HG02870 (cell line): ENCODE data around the gene TOX2.

ENCODE experiments used
- ATAC-seq: cut with Tn5 transposase; IDR thresholded peaks from one replicate; pipeline ENCODE4 v1.9.1; 2021; ENCODE audit warnings: mild to moderate bottlenecking, moderate library complexity; ENCODE audit not compliant: unreplicated experiment

Gene TOX2

DNA sequence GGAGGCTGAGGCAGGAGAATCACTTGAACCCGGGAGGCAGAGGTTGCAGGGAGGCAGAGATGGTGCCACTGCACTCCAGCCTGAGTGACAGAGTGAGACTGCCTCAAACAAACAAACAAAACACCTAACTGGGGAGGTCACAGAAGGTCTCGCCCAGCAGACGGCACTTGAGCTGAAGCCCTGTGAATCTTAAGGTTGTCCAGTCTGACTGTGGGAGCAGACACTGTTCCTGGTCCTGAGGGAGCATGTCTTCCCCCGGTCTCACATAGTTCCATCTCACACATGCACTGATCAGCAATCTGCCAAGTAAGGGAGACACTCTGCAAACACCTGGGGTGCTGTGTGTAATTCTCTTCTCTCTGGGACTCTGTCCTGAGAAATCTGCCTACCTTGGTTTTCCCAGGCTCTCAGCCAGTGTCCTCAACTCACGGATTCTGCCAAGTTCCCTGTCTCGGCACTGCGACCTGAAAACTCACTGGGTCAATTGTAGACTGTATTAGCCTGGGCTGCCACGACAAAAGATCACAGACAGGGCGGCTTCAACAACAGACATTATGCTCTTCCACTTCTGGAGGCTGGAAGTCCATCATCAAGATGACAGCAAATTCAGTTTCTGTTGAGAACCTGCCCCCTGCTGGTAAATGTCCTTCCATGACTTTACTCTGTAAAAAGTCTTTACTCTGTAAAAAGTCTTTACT, 178.0 kb downstream of the TOX2 start:
- ATAC-seq, result no peak

DNA sequence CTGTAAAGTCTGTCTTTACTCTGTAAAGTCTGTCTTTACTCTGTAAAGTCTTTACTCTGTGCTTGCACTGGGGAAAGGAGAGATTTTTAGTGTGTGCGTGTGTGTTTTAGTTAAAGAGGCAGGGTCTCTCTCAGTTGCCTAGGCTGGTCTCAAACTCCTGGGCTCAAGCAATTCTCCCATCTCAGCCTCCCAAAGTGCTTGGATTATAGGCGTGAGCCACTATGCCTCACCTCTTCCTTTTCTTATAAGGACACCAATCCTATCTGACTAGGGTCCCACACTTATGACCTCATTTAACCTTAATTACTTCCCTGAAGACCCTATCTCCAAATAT, 178.6 kb downstream of the TOX2 start:
- ATAC-seq, result no peak

DNA sequence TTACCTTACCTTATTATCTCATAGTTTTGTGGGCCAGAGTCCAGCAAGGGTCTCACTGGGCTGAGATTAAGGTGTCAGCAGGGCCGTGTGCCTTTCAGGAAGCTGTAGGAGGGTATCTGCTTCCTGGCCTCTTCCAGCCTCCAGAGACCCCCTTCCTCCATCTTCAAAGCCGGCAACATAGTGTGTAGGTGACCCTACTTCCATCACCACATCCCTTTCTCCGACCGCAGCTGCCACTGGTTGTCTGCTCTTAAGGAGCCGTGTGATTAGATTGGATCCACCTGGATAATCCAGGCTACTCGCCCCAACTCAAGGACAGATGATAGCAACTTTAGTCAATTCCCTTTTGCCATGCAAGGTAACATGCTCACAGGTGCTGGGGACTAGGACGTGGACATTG, 181.2 kb downstream of the TOX2 start:
- ATAC-seq, result no peak

DNA sequence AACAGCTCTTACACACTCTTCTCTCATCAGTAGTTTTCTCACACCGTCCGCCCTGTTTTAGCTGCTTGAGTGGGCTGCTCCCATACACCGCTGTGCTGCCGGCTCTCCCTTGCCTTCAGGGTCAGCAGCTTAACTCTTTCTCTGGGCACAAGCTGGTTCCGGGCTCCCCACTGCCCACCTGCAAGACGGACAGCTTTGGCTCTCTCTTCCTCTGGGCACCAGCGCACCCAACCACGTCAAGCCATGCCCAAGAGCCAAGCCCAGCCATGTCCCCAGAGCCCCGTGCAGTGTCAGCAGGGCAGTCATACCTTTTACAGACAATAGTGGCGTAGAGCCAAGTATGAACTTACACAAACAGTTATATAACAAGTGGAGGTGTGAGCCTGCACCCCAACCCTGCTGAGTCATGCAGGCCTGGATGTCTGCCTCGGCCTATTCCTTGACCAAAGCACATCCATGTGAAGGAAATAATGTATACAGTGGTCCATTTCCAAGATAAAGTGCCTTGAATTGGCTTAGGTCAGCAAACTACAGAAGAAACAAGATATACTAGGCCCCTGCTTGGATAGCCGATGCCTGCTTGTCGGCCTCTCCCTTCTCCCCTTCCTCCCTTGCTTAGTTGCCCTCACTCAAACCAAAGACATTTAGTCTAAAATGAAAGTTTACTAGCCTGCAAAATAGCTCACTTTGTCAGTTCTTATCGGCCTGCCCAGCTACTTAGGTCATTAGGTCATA, 183.0 kb downstream of the TOX2 start:
- no peak for ATAC-seq

DNA sequence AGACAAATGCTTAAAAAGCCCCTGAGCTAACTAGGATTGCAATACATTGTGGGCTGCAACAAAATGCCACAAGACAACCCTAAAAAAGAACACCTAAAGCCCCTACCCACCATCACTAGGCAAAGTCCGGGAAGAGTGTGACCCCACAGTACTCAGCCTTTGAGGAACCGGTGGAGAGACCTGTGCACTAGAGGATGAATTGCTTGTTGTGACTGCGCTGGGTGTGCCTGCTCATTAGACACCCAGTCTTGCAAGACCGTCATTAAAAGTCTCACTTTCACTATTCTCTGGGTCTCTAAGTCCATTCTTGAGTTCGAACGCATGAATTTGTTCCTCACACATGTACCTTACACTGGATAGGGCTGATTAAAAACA, 183.6 kb downstream of the TOX2 start:
- no peak for ATAC-seq

DNA sequence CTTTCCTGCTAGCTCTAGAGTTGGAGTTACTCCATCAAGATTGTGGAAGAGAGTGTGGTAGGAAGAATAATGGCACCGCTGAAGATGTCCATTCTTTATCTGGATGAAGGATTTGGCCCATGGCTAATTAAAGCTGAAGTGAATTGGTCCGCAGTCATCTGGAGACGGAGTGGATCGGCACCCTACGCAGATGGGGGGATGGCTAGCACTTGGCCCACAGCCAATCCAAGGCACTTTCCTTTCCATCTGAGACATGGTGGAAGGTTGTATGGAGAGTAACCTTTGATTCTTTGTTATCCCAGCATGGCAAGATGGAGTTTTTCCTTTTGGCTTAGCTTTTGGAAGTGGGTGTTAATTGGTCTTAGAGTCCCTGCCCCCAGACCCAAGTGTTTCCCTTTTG, 184.0 kb downstream of the TOX2 start:
- ATAC-seq, result no peak

DNA sequence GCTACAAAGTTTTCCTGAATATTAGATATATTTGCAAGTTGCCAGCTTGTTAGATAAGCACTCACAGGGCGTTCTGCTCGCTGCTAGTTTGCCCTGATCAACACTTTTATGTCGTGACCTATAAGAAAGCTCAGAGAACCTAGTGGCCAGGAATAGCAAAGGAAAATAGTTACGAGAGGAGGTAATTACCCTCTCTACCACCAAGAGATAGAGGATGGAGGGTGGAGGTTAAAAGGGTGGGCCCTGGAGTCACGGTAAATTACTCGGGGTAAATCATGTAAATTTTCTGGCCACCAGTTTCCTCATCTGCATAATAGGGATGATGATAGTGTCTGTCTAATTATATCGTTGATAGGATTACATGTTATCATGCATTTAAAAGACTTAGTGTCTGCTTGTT, 185.2 kb downstream of the TOX2 start:
- ATAC-seq, result no peak

DNA sequence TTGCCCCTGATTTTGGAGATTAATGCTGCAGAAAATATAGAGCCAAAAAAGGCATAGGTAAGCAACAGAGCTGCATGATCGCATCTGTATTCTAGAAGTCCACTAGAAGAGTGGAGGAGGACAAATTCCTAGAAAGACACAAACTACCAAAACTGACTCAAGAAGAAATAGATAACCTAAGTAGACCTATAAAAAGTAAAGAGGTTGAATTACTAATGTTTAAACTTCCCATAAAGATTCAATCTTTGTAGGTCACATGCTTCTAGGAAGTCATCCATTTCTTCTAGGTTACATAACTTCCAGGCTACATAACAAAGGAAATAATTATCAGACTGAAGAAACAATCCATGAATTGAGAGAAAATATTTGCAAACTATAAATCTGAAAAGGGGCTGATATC, 187.9 kb downstream of the TOX2 start:
- no peak for ATAC-seq

DNA sequence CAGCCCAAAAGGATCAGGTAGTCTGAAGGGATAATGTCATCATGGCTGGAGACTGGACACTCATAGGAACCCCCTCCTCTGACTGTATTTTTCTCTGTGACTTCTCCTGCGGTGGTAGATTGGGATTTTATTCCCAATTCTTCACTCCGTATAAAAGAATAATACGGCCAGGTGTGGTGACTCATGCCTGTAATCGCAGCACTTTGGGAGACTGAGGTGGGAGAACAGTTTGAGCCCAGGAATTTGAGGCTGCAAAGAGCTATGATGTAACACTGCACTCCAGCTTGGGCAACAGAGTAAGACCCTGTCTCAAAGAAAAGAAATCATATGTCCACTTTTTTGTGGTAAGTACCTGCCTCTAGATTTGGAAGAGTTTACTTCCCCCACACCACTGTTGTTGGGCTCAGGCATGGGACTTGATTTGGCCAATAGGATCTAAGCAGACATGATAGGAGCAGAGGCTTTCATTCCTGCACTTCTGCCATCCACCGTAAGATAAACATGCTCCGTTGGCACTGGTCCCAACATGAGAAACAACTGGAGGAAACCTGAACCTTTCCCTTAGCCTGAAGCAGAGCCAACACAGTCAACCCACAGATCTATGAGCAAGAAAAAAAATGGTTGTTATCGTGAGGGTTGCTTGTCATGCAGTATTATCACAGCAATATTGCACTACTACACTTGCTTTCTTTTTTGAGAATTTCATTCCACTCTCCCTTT, 190.3 kb downstream of the TOX2 start:
- no peak for ATAC-seq

DNA sequence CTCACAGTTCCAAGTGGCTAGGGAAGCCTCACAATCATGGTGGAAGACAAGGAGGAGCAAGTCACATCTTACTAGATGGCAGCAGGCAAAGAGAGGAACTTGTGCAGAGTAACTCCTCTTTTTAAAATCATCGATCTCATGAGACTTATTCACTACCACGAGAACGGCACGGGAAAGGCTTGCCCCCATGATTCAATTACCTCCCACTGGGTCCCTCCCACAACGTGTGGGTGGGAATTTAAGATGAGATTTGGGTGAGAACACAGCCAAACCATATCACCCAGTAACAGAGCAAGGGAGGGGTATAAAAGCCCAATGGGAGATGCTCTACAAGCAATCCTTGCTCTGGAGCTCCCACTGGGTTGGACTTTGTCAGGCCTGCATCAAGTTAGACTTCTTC, 192.0 kb downstream of the TOX2 start:
- no peak for ATAC-seq

DNA sequence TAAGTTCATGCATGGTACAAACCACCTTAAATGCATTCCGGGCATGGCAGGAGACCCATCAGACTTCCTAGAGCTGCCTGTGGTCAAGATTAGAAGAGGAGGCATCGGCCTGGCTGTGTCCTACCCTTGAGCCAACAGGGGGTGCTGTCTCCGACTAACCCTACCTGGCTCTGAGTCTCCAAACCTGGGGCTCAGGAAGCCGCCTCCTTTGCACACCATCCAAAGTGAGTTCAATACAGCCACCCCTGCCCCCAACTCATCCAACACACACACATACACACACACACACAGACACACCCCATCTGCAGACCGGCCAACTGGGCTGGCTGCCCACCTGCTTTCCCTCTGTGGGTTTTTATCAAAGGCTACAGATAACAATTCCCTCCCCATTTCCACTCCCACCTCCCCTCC, 195.3 kb downstream of the TOX2 start:
- ATAC-seq, result no peak

DNA sequence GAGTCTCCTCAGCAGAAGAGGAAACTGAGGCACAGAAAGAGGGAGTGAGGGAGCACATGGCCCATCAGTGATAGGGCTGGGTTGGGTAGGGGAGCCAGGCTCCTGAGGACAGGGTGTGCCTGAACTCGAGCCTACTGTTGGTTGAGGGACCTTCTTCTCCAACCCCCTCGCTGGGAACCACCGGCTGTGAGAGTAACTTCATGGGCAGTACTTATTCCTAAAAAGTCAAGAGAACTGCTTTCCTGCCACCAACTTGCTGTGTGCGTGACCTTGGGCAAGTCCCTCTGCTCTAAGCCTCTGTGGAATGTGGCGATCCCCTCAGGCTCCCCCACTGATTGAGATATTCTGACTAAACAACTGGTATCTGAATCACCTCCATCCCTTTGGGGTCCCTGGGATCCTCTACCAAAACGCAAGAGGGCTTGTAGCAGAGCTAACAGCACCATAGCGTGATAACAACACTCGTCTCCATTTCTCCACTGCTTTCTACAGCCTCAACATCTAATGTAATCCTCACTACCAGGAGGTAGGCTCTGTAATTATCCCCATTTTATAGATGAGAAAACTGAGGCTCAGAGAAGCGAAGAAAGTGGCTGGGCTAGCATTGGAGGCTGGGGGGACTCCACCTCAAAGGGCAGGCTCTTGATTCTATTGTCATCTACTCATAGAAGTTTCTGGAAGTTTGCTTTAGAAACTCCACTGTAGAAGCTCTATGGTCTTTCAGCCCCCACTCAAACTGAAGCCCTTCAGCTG, 196.3 kb downstream of the TOX2 start:
- ATAC-seq, result no peak

DNA sequence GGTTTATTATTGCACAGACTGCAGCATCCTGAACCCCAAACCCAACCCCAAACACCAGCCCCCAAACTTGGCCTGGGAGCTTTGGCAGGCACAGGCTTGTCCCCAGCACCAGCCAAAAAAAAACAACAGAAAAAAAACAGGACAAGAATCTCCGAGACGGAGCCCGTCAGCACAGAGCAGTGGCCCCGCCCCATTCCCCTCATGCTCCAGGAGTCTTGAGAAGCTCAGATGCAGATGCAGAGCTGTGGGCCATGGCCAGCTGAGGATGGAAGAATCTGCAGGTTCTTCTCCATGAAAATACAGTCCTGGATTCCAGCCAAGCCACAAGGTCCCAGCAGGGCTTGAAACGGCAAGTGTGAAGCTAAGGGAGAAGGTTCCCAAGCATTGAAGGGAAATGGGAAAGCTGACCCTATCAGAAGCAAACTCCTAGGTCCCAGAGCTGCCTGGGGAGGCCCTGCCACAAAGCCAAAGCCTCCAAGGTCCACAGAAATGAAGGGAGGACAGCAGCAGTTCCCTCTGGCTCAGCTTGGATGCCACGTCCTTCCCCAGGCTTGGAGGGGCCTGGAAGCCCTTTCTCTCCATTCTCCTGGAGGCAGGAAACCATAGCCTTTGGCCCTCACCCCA, 197.2 kb downstream of the TOX2 start:
- no peak for ATAC-seq

DNA sequence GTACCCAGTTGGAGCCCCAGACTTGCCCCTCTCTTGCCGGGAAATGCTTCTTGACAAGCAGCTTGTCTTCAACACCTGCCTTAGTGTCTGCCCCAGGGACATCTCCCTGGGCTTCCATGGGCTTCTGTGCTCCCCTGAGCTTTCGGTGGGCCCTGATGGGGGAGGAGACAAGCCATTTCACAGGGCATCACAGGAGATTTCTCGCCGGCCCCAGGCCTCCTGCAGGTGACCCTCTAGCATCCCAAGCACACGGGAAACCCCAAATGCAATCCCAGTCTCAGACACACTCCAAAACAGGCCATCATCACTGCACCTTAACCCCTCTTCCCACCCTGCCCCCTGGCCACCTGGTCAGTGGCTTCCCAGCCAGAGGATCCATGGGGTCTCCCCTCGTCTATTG, 197.8 kb downstream of the TOX2 start:
- ATAC-seq, result no peak

DNA sequence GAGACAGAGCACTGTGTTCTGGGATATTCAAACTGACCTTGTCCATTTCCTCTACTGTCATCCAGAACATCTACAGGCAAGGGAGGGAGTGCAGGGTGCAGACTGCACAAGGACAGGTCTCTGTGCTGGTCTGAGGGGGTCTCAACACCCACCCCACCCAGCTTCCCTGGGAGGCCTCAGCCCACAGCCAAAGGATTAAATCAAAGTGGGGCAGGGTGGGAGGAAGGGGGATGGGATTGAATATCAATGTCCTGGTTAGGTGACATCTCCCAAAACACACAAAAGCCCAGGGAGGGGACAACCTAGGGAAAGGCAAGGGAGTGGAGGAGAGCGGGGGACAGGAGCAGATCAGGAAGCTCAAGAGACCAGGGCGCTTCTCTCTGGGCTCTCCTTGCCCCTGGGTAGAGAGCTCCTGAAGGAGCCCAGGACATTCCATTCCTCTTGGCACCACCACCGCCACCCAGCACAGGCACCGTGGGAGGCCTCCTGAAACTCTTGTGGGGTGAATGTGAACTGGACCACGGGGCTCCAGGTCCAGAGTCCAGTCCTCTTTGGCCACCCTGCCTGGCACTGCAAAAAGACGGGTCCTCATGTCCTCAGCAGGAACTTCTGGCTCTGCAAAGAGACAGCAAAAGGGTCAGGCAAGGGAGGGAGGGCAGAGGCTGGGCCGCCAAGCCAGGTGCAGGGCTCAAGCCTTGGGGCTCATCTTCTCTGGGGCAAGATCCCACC, 198.4 kb downstream of the TOX2 start:
- ATAC-seq, result no peak

DNA sequence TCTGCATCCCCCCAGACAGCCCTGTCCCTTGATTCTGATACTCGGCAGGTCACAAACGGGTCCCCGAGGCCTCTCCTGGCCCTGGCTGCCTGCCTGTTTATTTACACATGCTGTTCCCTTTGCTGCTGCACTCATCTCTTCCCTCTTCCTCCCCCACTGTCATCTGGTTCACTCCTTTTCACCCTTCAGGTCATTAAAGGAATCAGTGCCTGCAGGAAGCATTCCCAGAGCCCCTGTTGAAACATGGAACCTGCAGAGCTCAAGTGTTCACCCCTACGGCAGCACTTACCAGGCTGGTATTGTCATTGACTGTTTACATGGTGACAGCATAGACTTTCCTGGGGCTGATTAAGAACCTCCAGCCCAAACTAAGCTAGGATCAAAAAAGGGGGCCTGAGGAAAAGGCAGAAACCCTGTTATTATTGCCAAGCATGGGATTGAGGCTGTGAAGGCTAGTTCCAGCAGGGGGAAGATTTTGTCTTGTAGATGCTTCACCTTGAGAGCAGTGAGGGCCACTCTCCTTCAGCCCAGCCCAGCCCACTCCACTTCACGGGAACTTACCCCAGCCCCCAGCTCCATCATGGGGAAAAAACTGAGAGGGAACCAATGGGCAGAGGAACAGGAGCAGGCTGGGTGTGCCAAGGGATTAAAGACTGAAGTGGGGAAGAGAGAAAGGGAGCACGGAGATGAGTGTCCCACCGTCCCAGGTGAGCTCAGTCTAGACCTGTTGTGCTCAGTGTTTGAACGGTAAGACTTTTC, 199.1 kb downstream of the TOX2 start:
- ATAC-seq, result no peak

DNA sequence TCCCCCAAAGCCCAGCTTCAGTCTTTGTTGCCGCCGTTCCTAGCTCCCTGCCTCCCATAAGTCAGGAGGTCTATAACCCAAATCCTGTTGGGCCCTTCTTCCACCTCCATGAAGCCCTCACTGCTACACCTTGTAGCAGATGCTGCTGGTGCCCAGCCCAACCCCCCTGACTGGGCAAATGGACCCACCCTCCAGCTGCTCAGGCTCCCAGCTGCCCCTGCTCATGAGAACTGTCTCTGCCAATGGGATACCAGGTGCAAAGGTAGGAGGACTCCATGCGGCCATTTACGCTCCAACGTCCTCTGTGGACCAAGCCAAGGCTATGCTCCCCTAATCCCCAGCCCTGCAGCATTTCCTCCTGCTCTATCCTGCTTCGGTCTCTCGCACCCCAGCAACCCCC, 200.5 kb downstream of the TOX2 start:
- ATAC-seq, result no peak

DNA sequence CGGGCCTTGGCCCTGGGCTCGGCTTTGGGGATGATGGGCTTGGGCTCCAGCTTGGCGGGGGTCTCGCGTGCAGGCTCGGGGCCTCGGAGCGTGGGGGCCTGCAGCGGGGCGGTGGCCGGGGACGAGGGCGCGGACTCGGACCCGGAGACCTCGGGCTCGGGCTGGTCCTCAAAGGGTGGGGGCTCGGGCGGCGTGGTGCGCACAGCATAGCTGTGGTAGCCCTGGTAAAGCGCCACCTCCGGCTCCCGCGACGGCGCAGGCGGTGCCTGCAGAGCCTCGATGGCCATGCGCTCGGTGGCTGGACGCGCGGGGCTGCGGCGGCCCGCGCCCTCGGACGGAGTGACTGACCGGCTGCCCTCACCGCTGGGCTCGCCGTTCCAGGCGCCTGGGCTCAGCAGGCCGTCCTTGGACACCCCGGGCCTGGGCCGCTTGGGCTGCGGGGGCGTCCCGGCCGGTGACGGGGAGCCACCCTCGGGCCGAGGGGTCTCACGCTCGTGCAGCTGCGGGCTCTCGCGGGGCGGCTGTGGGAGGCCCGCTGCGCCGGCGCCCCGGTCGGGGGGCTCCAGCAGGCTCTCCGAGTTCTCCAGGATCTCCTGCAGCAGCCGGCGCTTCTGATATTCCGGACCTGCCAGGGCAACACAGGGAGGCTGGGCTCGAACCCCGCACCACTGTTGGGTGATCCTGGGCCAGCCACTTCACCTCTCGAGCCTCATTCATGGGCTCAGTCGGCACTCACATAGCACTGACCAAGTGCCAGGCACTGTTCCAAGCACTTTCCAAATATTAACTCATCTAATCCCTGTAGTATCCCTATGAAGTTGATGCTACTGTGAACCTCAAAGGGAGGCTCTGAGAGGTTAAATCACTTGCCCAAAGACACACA, 201.4 kb downstream of the TOX2 start:
- ATAC-seq, result no peak
